Spleen (tissue), 7 donors: ENCODE results near the gene NAE1.

Experiments used
- CTCF ChIP-seq, 11 experiments: fragments of 200-600 bp in 7 of 11; fragments of 450-650 bp in 4 of 11; sonication (generic) in 4 of 11; IDR thresholded peaks in 8 of 11; conservative IDR thresholded peaks in 3 of 11; 1 replicate in 7 of 11; 2 replicates in 4 of 11; pipeline versions ENCODE4 v1.4.0 to v1.8.0; 2016 to 2021; ENCODE audit warnings: antibody characterized with exemption in 11 of 11, inconsistent platforms in 4 of 11, mild to moderate bottlenecking in 1 of 11
- POLR2A ChIP-seq, 3 donors: fragments of 450-650 bp; IDR thresholded peaks; one replicate each; pipeline ENCODE4 v1.5.1; 2017; ENCODE audit warnings: antibody characterized with exemption in 3 of 3, mild to moderate bottlenecking in 1 of 3
- donor health status: DM: no; HTN: no; CAD: no; lungs with moderate emphysema.
- donor health status: DM: no; HTN: no; CAD: no.
- donor health status: DM: no; HTN: no; CAD: no.

GRCh38 chr16:66787427-66787826 is 43.3 kb downstream of the NAE1 start:
- TF ChIP-seq CTCF (IDR thresholded peaks at IDR 0.05 in 8 of 11, conservative IDR thresholded peaks at IDR 0.05 in 3 of 11): no peak
- no peak for TF ChIP-seq POLR2A (IDR thresholded peaks at IDR 0.05)
